Stimulated activated naive B cell treated with anti-CD40 and anti-IgM and Interleukin-4, amounts not matched to agents 10 μg/mL and 1 μg/mL and 100 μg/mL, for 72 hours (primary cell): Measurements from ENCODE around the gene CLIP3.
A peak's percentile ranks its signal among the peaks of the same experiment; 100 is the strongest.

Source experiments
- ATAC-seq, 2 donors: fragments of 150-1000 bp; cut with Tn5 transposase; replicated peaks; 2 replicates each; pipeline ENCODE4 v1.10.0; 2021; ENCODE audit warnings: moderate library complexity in 1 of 2
- DNase-seq: peaks from one replicate; pipeline ENCODE4 v3.0.0; 2021
- H3K27ac Mint-ChIP-seq: one replicate; pipeline ENCODE4 v1.8.0; 2022; ENCODE audit warnings: mild to moderate bottlenecking, mixed read lengths
- H3K27me3 Mint-ChIP-seq, 2 donors: one replicate each; pipeline ENCODE4 v1.8.0; 2022; ENCODE audit warnings: mixed read lengths in 2 of 2
- H3K36me3 Mint-ChIP-seq, 2 donors: one replicate each; pipeline ENCODE4 v1.8.0; 2022; ENCODE audit warnings: mixed read lengths in 2 of 2, mild to moderate bottlenecking in 1 of 2
- H3K4me1 Mint-ChIP-seq, 2 donors: one replicate each; pipeline ENCODE4 v1.8.0; 2022; ENCODE audit warnings: mixed read lengths in 2 of 2, mild to moderate bottlenecking in 1 of 2
- H3K4me3 Mint-ChIP-seq, 2 donors: one replicate each; pipeline ENCODE4 v1.8.0; 2022; ENCODE audit warnings: mild to moderate bottlenecking in 2 of 2, mixed read lengths in 2 of 2, moderate library complexity in 1 of 2
- H3K9me3 Mint-ChIP-seq, 2 donors: one replicate each; pipeline ENCODE4 v1.8.0; 2022; ENCODE audit warnings: mixed read lengths in 2 of 2, mild to moderate bottlenecking in 1 of 2

The CLIP3 gene

GRCh38 chr19:36030264-36031148 lies 2.2 kb downstream of the CLIP3 start:
- Mint-ChIP-seq H3K4me1 (peaks cover 4 to 13% of the 10 kb centered on the region in 2 donors), H3K4me3 (no peak overlapping the region), H3K36me3 (peaks cover 38 to 41% of the 10 kb centered on the region in 2 donors), H3K9me3 (no peaks in the 10 kb centered on the region), H3K27ac (no peak overlapping the region), H3K27me3 (peaks cover 8 to 11% of the 10 kb centered on the region in 2 donors)
- no peak for DNase-seq
- ATAC-seq = peak in 1 of 2 donors; percentile 33

- no peak for DNase-seq
- H3K4me1 Mint-ChIP-seq = peaks cover 2 to 10% of the 10 kb centered on the region in 2 donors
- no peak overlapping the region for H3K4me3 Mint-ChIP-seq
- H3K36me3 Mint-ChIP-seq = peaks cover 30 to 37% of the 10 kb centered on the region in 2 donors
- H3K27ac Mint-ChIP-seq = no peak overlapping the region
- peaks cover 1 to 11% of the 10 kb centered on the region in 2 donors for H3K27me3 Mint-ChIP-seq
- ATAC-seq = no peak
- no peaks in the 10 kb centered on the region for H3K9me3 Mint-ChIP-seq
These were observed 4.2 kb downstream of the CLIP3 start for GRCh38 chr19:36028313-36029041.

GRCh38 chr19:36027696-36028095 lies 5.0 kb downstream of the CLIP3 start:
- no peak for ATAC-seq

GRCh38 chr19:36026091-36026876 lies 6.4 kb downstream of the CLIP3 start:
- no peaks in the 10 kb centered on the region for H3K9me3 Mint-ChIP-seq
- no peaks in the 10 kb centered on the region for H3K4me1 Mint-ChIP-seq
- no peak for DNase-seq
- H3K36me3 Mint-ChIP-seq = peaks cover 33 to 41% of the 10 kb centered on the region in 2 donors
- no peak overlapping the region for H3K27ac Mint-ChIP-seq
- H3K27me3 Mint-ChIP-seq = no peaks in the 10 kb centered on the region
- ATAC-seq = no peak
- H3K4me3 Mint-ChIP-seq = no peak overlapping the region

More at GRCh38 chr19:36027696-36028095, 5.0 kb downstream of the CLIP3 start:
- no peaks in the 10 kb centered on the region for H3K9me3 Mint-ChIP-seq
- H3K4me1 Mint-ChIP-seq = peaks cover 2 to 6% of the 10 kb centered on the region in 2 donors
- H3K4me3 Mint-ChIP-seq = no peak overlapping the region
- H3K27me3 Mint-ChIP-seq = peaks cover 0 to 9% of the 10 kb centered on the region in 2 donors
- H3K27ac Mint-ChIP-seq = no peak overlapping the region
- H3K36me3 Mint-ChIP-seq = peaks cover 35 to 42% of the 10 kb centered on the region in 2 donors
- no peak for DNase-seq

- DNase-seq = no peak
- H3K4me3 Mint-ChIP-seq = no peak overlapping the region
These were observed 7.1 kb downstream of the CLIP3 start for GRCh38 chr19:36025541-36025940.

GRCh38 chr19:36023432-36023831 lies 9.2 kb downstream of the CLIP3 start:
- Mint-ChIP-seq H3K9me3 (no peaks in the 10 kb centered on the region), H3K36me3 (peaks cover 20 to 32% of the 10 kb centered on the region in 2 donors), H3K27me3 (no peaks in the 10 kb centered on the region), H3K4me1 (no peaks in the 10 kb centered on the region), H3K4me3 (no peak overlapping the region), H3K27ac (no peak overlapping the region)
- DNase-seq (no peak), ATAC-seq (no peak)

More at GRCh38 chr19:36025541-36025940, 7.1 kb downstream of the CLIP3 start:
- H3K27ac Mint-ChIP-seq = no peak overlapping the region
- H3K27me3 Mint-ChIP-seq = no peaks in the 10 kb centered on the region
- H3K9me3 Mint-ChIP-seq = no peaks in the 10 kb centered on the region
- no peaks in the 10 kb centered on the region for H3K4me1 Mint-ChIP-seq
- H3K36me3 Mint-ChIP-seq = peaks cover 34 to 41% of the 10 kb centered on the region in 2 donors
- no peak for ATAC-seq

- Mint-ChIP-seq H3K9me3 (no peaks in the 10 kb centered on the region), H3K27me3 (no peaks in the 10 kb centered on the region), H3K27ac (peak overlapping the region; percentile 59), H3K4me1 (peaks cover 10 to 18% of the 10 kb centered on the region in 2 donors), H3K36me3 (peaks cover 26 to 28% of the 10 kb centered on the region in 2 donors), H3K4me3 (no peak overlapping the region)
- DNase-seq = no peak
- ATAC-seq = no peak
These were observed 13.5 kb downstream of the CLIP3 start for GRCh38 chr19:36019061-36019670.

- Mint-ChIP-seq H3K27me3 (peaks cover 8 to 10% of the 10 kb centered on the region in 2 donors), H3K4me1 (peaks cover 28 to 43% of the 10 kb centered on the region in 2 donors), H3K27ac (peak within 1 kb of the TSS; percentile 96), H3K4me3 (peak within 1 kb of the TSS; percentile 91 to 97), H3K36me3 (peaks cover 25 to 26% of the 10 kb centered on the region in 2 donors), H3K9me3 (no peaks in the 10 kb centered on the region)
- DNase-seq (peak; percentile 99), ATAC-seq (peak; percentile 98)
These were observed 18.4 kb downstream of the CLIP3 start, which contains the start of gene ALKBH6 for GRCh38 chr19:36014012-36014924. TSS of gene ALKBH6 (minus strand) at chr19:36014213. CDS start at chr19:36013397, 816 bp downstream.

GRCh38 chr19:36013280-36014011 lies 19.2 kb downstream of the CLIP3 start:
- Mint-ChIP-seq H3K36me3 (peaks cover 26 to 30% of the 10 kb centered on the region in 2 donors), H3K9me3 (no peaks in the 10 kb centered on the region), H3K4me1 (peaks cover 32 to 48% of the 10 kb centered on the region in 2 donors), H3K4me3 (peak overlapping the region; percentile 91 to 97), H3K27ac (peak overlapping the region; percentile 96), H3K27me3 (peaks cover 8 to 14% of the 10 kb centered on the region in 2 donors)
- no peak for ATAC-seq
- no peak for DNase-seq

GRCh38 chr19:36010402-36010801 lies 22.3 kb downstream of the CLIP3 start:
- ATAC-seq (no peak), DNase-seq (no peak)
- peaks cover 29 to 44% of the 10 kb centered on the region in 2 donors for H3K4me1 Mint-ChIP-seq
- peaks cover 18 to 31% of the 10 kb centered on the region in 2 donors for H3K36me3 Mint-ChIP-seq
- no peak overlapping the region for H3K4me3 Mint-ChIP-seq
- peaks cover 8 to 16% of the 10 kb centered on the region in 2 donors for H3K27me3 Mint-ChIP-seq
- H3K27ac Mint-ChIP-seq = peak overlapping the region; percentile 63
- H3K9me3 Mint-ChIP-seq = no peaks in the 10 kb centered on the region

GRCh38 chr19:36009633-36010379 lies 22.9 kb downstream of the CLIP3 start:
- H3K36me3 Mint-ChIP-seq = peaks cover 21 to 34% of the 10 kb centered on the region in 2 donors
- H3K27me3 Mint-ChIP-seq = peaks cover 8 to 16% of the 10 kb centered on the region in 2 donors
- ATAC-seq = no peak
- H3K4me3 Mint-ChIP-seq = peak overlapping the region; percentile 63 to 71
- H3K9me3 Mint-ChIP-seq = no peaks in the 10 kb centered on the region
- no peak for DNase-seq
- H3K4me1 Mint-ChIP-seq = peaks cover 27 to 38% of the 10 kb centered on the region in 2 donors
- peak overlapping the region; percentile 63 for H3K27ac Mint-ChIP-seq
